CD14-positive monocyte (primary cell): ENCODE results near the gene ISCA1. TPM values are rescaled to one million over a fixed set of nuclear protein-coding genes. Genes with fewer than 3 reads are reported as not detected.
A peak's percentile ranks its signal among the peaks of the same experiment; 100 is the strongest.

ENCODE experiments used
- DNase-seq, 3 donors: peaks; one replicate each; pipeline ENCODE4 v3.0.0-alpha.2; 2011 to 2022
- H2AFZ ChIP-seq: 2 replicates; pipeline ENCODE4 v1.6.0; 2012; ENCODE audit warnings: mild to moderate bottlenecking, low read depth, low read length, inconsistent platforms; ENCODE audit not compliant: insufficient read depth, poor library complexity, severe bottlenecking
- H3K27ac ChIP-seq, 2 donors: 1 replicate in 1 of 2; 2 replicates in 1 of 2; pipeline ENCODE4 v1.5.1; 2012 to 2013; ENCODE audit warnings: low read length in 2 of 2, control low read depth in 1 of 2, inconsistent platforms in 1 of 2, low read depth in 1 of 2, mild to moderate bottlenecking in 1 of 2
- H3K27me3 ChIP-seq, 2 donors: one replicate each; pipeline versions ENCODE4 v1.6.0 to v1.6.1; 2011 to 2013; ENCODE audit warnings: low read length in 2 of 2; ENCODE audit not compliant: control insufficient read depth in 2 of 2, insufficient read depth in 2 of 2
- H3K36me3 ChIP-seq, 2 donors: replicated peaks in 1 of 2; 1 replicate in 1 of 2; 2 replicates in 1 of 2; pipeline versions ENCODE4 v1.5.1 to v1.6.1; 2012 to 2013; ENCODE audit warnings: low read length in 2 of 2, control low read depth in 1 of 2, inconsistent platforms in 1 of 2, mild to moderate bottlenecking in 1 of 2; ENCODE audit not compliant: insufficient read depth in 2 of 2, control insufficient read depth in 1 of 2
- H3K4me1 ChIP-seq, 2 donors: 1 replicate in 1 of 2; 2 replicates in 1 of 2; pipeline versions ENCODE4 v1.5.1 to v1.6.1; 2012 to 2013; ENCODE audit warnings: low read length in 2 of 2, control low read depth in 1 of 2, inconsistent platforms in 1 of 2, mild to moderate bottlenecking in 1 of 2, moderate library complexity in 1 of 2; ENCODE audit not compliant: insufficient read depth in 2 of 2, control insufficient read depth in 1 of 2
- H3K4me2 ChIP-seq: replicated peaks from 2 replicates; pipeline ENCODE3; 2012; ENCODE audit warnings: low read length, moderate library complexity, mild to moderate bottlenecking; ENCODE audit not compliant: poor library complexity, severe bottlenecking; ENCODE audit errors: extremely low read depth
- H3K4me3 ChIP-seq, 3 experiments: fragments of 200-600 bp in 1 of 3; sonication (generic) in 1 of 3; replicated peaks in 1 of 3; 1 replicate in 2 of 3; 2 replicates in 1 of 3; pipeline ENCODE4 v1.5.1; 2011 to 2013; ENCODE audit warnings: low read length in 3 of 3, mild to moderate bottlenecking in 3 of 3, control low read depth in 2 of 3, low read depth in 2 of 3, inconsistent platforms in 1 of 3, moderate library complexity in 1 of 3
- H3K79me2 ChIP-seq: 2 replicates; pipeline ENCODE4 v1.6.0; 2012; ENCODE audit warnings: mild to moderate bottlenecking, control low read depth, inconsistent platforms, low read length, moderate library complexity; ENCODE audit not compliant: insufficient read depth
- H3K9ac ChIP-seq: 2 replicates; pipeline ENCODE4 v1.6.0; 2017; ENCODE audit warnings: low read length, mild to moderate bottlenecking; ENCODE audit not compliant: insufficient read depth, poor library complexity, severe bottlenecking
- H3K9me3 ChIP-seq, 2 donors: replicated peaks in 1 of 2; 1 replicate in 1 of 2; 2 replicates in 1 of 2; pipeline versions ENCODE4 v1.5.1 to v1.6.1; 2012 to 2013; ENCODE audit warnings: low read length in 2 of 2, control low read depth in 1 of 2; ENCODE audit not compliant: control insufficient read depth in 1 of 2, insufficient read depth in 1 of 2
- H4K20me1 ChIP-seq: 2 replicates; pipeline ENCODE4 v1.6.0; 2012; ENCODE audit warnings: mild to moderate bottlenecking, low read length, control low read depth, moderate library complexity; ENCODE audit not compliant: insufficient read depth
- H3K27ac Mint-ChIP-seq, 7 donors: one replicate each; pipeline ENCODE4 v1.8.0; 2020; ENCODE audit warnings: mild to moderate bottlenecking in 7 of 7, mixed read lengths in 7 of 7, moderate library complexity in 6 of 7, inconsistent platforms in 2 of 7
- H3K27me3 Mint-ChIP-seq, 3 donors: one replicate each; pipeline ENCODE4 v1.8.0; 2021 to 2022; ENCODE audit warnings: low read depth in 3 of 3, mild to moderate bottlenecking in 3 of 3, mixed read lengths in 3 of 3, moderate library complexity in 3 of 3, inconsistent platforms in 1 of 3
- H3K36me3 Mint-ChIP-seq, 2 donors: one replicate each; pipeline ENCODE4 v1.8.0; 2020; ENCODE audit warnings: mixed read lengths in 2 of 2, inconsistent platforms in 1 of 2, mild to moderate bottlenecking in 1 of 2
- H3K4me1 Mint-ChIP-seq: one replicate; pipeline ENCODE4 v1.8.0; 2020; ENCODE audit warnings: mild to moderate bottlenecking, mixed read lengths
- H3K4me3 Mint-ChIP-seq, 2 donors: one replicate each; pipeline ENCODE4 v1.8.0; 2020; ENCODE audit warnings: mild to moderate bottlenecking in 2 of 2, mixed read lengths in 2 of 2, moderate library complexity in 1 of 2
- H3K9me3 Mint-ChIP-seq, 7 donors: one replicate each; pipeline ENCODE4 v1.8.0; 2020 to 2022; ENCODE audit warnings: mixed read lengths in 7 of 7, mild to moderate bottlenecking in 6 of 7, moderate library complexity in 6 of 7, inconsistent platforms in 2 of 7
- CTCF ChIP-seq: fragments of 200-600 bp; IDR thresholded peaks from one replicate; pipeline ENCODE4 v1.8.0; 2022; ENCODE audit warnings: antibody characterized with exemption, mild to moderate bottlenecking
- whole genome bisulfite sequencing: methylation state at CpG from one replicate; pipeline ENCODE4 v1.1.5; 2013; ENCODE audit warnings: missing lambda C conversion rate; ENCODE audit not compliant: insufficient coverage; 5-methylcytosine and 5-hydroxymethylcytosine counted together
- intact Hi-C, 2 donors: fragments of 100-400 bp; cut with micrococcal nuclease; formaldehyde crosslinking; loops; one replicate each; pipeline versions ENCODE4 v1.15.0 to v1.15.1; 2023
- polyA plus RNA-seq, 3 donors: library from polyadenylated mRNA; depleted of rRNA in 1 of 3; unstranded in 2 of 3; stranded (reverse) in 1 of 3; fragments of 300-500 nt in 2 of 3; fragments of >200 nt in 1 of 3; fragmentation: Illumina TruSeq in 2 of 3; gene quantifications; 1 replicate in 2 of 3; 2 replicates in 1 of 3; pipeline ENCODE4 v1.2.3, GENCODE V29; 2012 to 2021

ISCA1 gene
- polyA plus RNA-seq, 3 donors, result 13.2 to 46.7 (median 36.9) TPM

- no peaks in the 10 kb centered on the region for H3K9me3 Mint-ChIP-seq
- no peaks in the 10 kb centered on the region for H3K9me3 ChIP-seq
- no peak within 1 kb of the TSS for H3K4me3 ChIP-seq
- intact Hi-C loops, result no loop called here
- H3K4me2 ChIP-seq, result no peak within 1 kb of the TSS
- WGBS, result 80% methylated on average over 6 of the region's 8 CpGs
- H3K27me3 ChIP-seq, result no peaks in the 10 kb centered on the region
- H3K4me3 Mint-ChIP-seq, result no peak within 1 kb of the TSS
- no peaks in the 10 kb centered on the region for H3K79me2 ChIP-seq
- DNase-seq, result no peak
- H3K27me3 Mint-ChIP-seq, result no peaks in the 10 kb centered on the region
- H3K4me1 Mint-ChIP-seq, result no peaks in the 10 kb centered on the region
- H3K27ac Mint-ChIP-seq, result peak within 1 kb of the TSS in 2 of 7 donors; percentile 10 to 17
- no peak within 1 kb of the TSS for H2AFZ ChIP-seq
- no peak for TF ChIP-seq CTCF
- H3K36me3 ChIP-seq, result peaks cover 4 to 19% of the 10 kb centered on the region in 2 donors
- no peaks in the 10 kb centered on the region for H3K4me1 ChIP-seq
- peaks cover 21 to 23% of the 10 kb centered on the region in 2 donors for H3K36me3 Mint-ChIP-seq
- no peak within 1 kb of the TSS for H3K27ac ChIP-seq
- no peak within 1 kb of the TSS for H3K9ac ChIP-seq
- no peaks in the 10 kb centered on the region for H4K20me1 ChIP-seq
Measured at GRCh38 chr9:86259557-86259956, 22.8 kb downstream of the ISCA1 start, which contains the start of gene C9orf153. TSS of gene C9orf153 (minus strand) at chr9:86259657. CDS start at chr9:86229603, 30,054 bp downstream.

GRCh38 chr9:86257391-86257790, 24.9 kb downstream of the ISCA1 start:
- Histone ChIP-seq H3K27me3 (no peaks in the 10 kb centered on the region), H3K4me3 (no peak overlapping the region), H3K4me1 (no peaks in the 10 kb centered on the region), H3K36me3 (no peaks in the 10 kb centered on the region), H3K4me2 (no peak overlapping the region), H2AFZ (no peak overlapping the region), H3K79me2 (no peaks in the 10 kb centered on the region), H3K9me3 (peaks cover 5 to 11% of the 10 kb centered on the region in 2 donors), H3K9ac (no peak overlapping the region), H3K27ac (no peak overlapping the region), H4K20me1 (no peaks in the 10 kb centered on the region)
- no peak for TF ChIP-seq CTCF
- Mint-ChIP-seq H3K27me3 (no peaks in the 10 kb centered on the region), H3K4me1 (no peaks in the 10 kb centered on the region), H3K27ac (no peak overlapping the region), H3K4me3 (no peak overlapping the region), H3K36me3 (peaks cover 3% of the 10 kb centered on the region in 2 donors), H3K9me3 (peaks cover 5 to 14% (median 7%) of the 10 kb centered on the region in 7 donors)
- intact Hi-C loops, result no loop called here
- WGBS, result 83% methylated on average over 1 of the region's 2 CpGs
- no peak for DNase-seq
